Choroid plexus epithelial cell (primary cell): ENCODE data around the gene C9orf152.
A peak's percentile ranks its signal among the peaks of the same experiment; 100 is the strongest.

Experiments used
- DNase-seq: peaks from one replicate; pipeline ENCODE4 v3.0.0-alpha.2; 2010; ENCODE audit warnings: low read depth
- H3K4me3 ChIP-seq: 2 replicates; pipeline ENCODE4 v1.5.1; 2011; ENCODE audit warnings: low read depth, mild to moderate bottlenecking, control low read depth, low read length, moderate library complexity
- CTCF ChIP-seq: conservative IDR thresholded peaks from 2 replicates; pipeline ENCODE4 v1.5.1; 2011; ENCODE audit warnings: low read depth, mild to moderate bottlenecking, control low read depth, inconsistent platforms, low read length, moderate library complexity

The C9orf152 gene

GRCh38 chr9:110168486-110168885 is 39.5 kb downstream of the C9orf152 start:
- H3K4me3 ChIP-seq, result no peak overlapping the region
- no peak for DNase-seq
- no peak for TF ChIP-seq CTCF

- no peak overlapping the region for H3K4me3 ChIP-seq
- no peak for DNase-seq
- TF ChIP-seq CTCF, result no peak
These were observed 46.0 kb downstream of the C9orf152 start for GRCh38 chr9:110161940-110162339.

- TF ChIP-seq CTCF, result no peak
- no peak for DNase-seq
- H3K4me3 ChIP-seq, result no peak overlapping the region
These were observed 47.3 kb downstream of the C9orf152 start for GRCh38 chr9:110160685-110161084.

- no peak overlapping the region for H3K4me3 ChIP-seq
- peak; percentile 60 for DNase-seq
- TF ChIP-seq CTCF, result no peak
These were observed 47.8 kb downstream of the C9orf152 start for GRCh38 chr9:110160123-110160522.

- no peak overlapping the region for H3K4me3 ChIP-seq
- no peak for DNase-seq
- no peak for TF ChIP-seq CTCF
These were observed 49.9 kb downstream of the C9orf152 start for GRCh38 chr9:110157823-110158664.

- no peak for TF ChIP-seq CTCF
- no peak overlapping the region for H3K4me3 ChIP-seq
- peak; percentile 71 for DNase-seq
These were observed 51.1 kb downstream of the C9orf152 start for GRCh38 chr9:110156902-110157301.

- DNase-seq, result no peak
- TF ChIP-seq CTCF, result no peak
- no peak overlapping the region for H3K4me3 ChIP-seq
These were observed 51.5 kb downstream of the C9orf152 start for GRCh38 chr9:110156416-110156815.
